OCI-LY1 (cell line): ENCODE data around the gene KMO.

Experiments
- H2AFZ ChIP-seq: fragments of 200-600 bp; sonication (generic), shearing (Covaris generic); 2 replicates; pipeline ENCODE4 v1.6.0; 2014; ENCODE audit warnings: antibody characterized with exemption, mild to moderate bottlenecking, low read length
- H3F3A ChIP-seq: fragments of 200-600 bp; sonication (generic), shearing (Covaris generic); 2 replicates; pipeline ENCODE4 v1.6.0; 2014; ENCODE audit warnings: mild to moderate bottlenecking, antibody characterized with exemption, low read length, moderate library complexity; ENCODE audit not compliant: insufficient read depth
- H3K27ac ChIP-seq: fragments of 200-600 bp; sonication (generic); 2 replicates; pipeline ENCODE4 v1.5.1; 2014; ENCODE audit warnings: low read length, mixed run types, mild to moderate bottlenecking, low read depth; ENCODE audit not compliant: poor library complexity, severe bottlenecking
- H3K27me3 ChIP-seq: fragments of 200-600 bp; sonication (generic); 2 replicates; pipeline ENCODE4 v1.6.0; 2014; ENCODE audit warnings: antibody characterized with exemption, mild to moderate bottlenecking, low read length, moderate library complexity; ENCODE audit not compliant: insufficient read depth
- H3K36me3 ChIP-seq: fragments of 200-600 bp; sonication (generic); 2 replicates; pipeline ENCODE4 v1.6.1; 2014; ENCODE audit warnings: mild to moderate bottlenecking, antibody characterized with exemption, low read length, moderate library complexity, mixed read lengths; ENCODE audit not compliant: insufficient read depth
- H3K4me1 ChIP-seq: fragments of 200-600 bp; sonication (generic); 2 replicates; pipeline ENCODE4 v1.5.1; 2014; ENCODE audit warnings: mild to moderate bottlenecking, low read length, moderate library complexity; ENCODE audit not compliant: insufficient read depth, severe bottlenecking
- H3K4me2 ChIP-seq: fragments of 200-600 bp; sonication (generic), shearing (Covaris generic); 2 replicates; pipeline ENCODE4 v1.6.1; 2014; ENCODE audit warnings: low read length
- H3K4me3 ChIP-seq: fragments of 200-600 bp; sonication (generic); 2 replicates; pipeline ENCODE4 v1.5.1; 2014; ENCODE audit warnings: low read length, low read depth, mild to moderate bottlenecking, mixed read lengths; ENCODE audit not compliant: poor library complexity, severe bottlenecking
- H3K79me2 ChIP-seq: fragments of 200-600 bp; shearing (Covaris generic); 2 replicates; pipeline ENCODE4 v1.6.1; 2016; ENCODE audit warnings: mixed run types, low read length, mixed read lengths; ENCODE audit not compliant: insufficient read depth
- H3K9ac ChIP-seq: fragments of 200-600 bp; sonication (generic), shearing (Covaris generic); 2 replicates; pipeline ENCODE4 v1.6.1; 2014; ENCODE audit warnings: mild to moderate bottlenecking, low read length, mixed read lengths
- H3K9me2 ChIP-seq: fragments of 200-600 bp; sonication (generic), shearing (Covaris generic); 2 replicates; pipeline ENCODE4 v1.6.1; 2014; ENCODE audit warnings: low read depth, mild to moderate bottlenecking, low read length, mixed read lengths
- H3K9me3 ChIP-seq: fragments of 200-600 bp; shearing (Covaris generic); 2 replicates; pipeline ENCODE4 v1.6.1; 2014; ENCODE audit warnings: low read length, mixed read lengths
- H4K20me1 ChIP-seq: fragments of 200-600 bp; sonication (generic), shearing (Covaris generic); 2 replicates; pipeline ENCODE4 v1.6.0; 2016; ENCODE audit warnings: mild to moderate bottlenecking, low read length; ENCODE audit not compliant: insufficient read depth
- EZH2 ChIP-seq: fragments of 200-600 bp; sonication (generic), shearing (Covaris generic); IDR thresholded peaks from 2 replicates; pipeline ENCODE4 v1.8.0; 2017; ENCODE audit warnings: borderline replicate concordance, mixed run types, mild to moderate bottlenecking, antibody characterized with exemption, low read length, moderate library complexity, mixed read lengths
- TF ChIP-seq, protein P1 (sequence below): fragments of 200-600 bp; sonication (generic), shearing (Covaris generic); IDR thresholded peaks from 2 replicates; pipeline ENCODE4 v1.5.1; 2017; ENCODE audit warnings: mild to moderate bottlenecking, antibody characterized with exemption, low read length, moderate library complexity, mixed read lengths

Gene KMO

DNA sequence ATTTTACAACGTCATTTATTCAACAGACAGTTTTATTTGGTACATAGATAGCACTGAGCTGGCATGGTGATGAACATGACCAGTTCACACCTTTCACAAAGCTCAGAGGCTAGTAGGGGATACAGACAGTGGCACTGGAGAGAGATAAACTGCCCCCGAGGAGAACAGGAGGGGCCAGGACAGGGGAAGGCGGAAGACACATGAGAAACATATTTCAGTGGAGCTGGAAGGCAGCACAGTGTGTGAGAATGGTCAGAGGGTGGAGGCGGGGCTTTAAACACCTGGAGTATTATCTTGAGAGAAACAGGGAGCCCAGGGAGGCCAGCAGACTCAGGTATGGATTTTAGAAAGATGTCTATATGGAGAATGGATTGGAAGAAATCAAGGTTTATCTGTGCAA is 58.5 kb downstream of the KMO start:
- no peak for TF ChIP-seq EZH2
- TF ChIP-seq, protein P1, sequence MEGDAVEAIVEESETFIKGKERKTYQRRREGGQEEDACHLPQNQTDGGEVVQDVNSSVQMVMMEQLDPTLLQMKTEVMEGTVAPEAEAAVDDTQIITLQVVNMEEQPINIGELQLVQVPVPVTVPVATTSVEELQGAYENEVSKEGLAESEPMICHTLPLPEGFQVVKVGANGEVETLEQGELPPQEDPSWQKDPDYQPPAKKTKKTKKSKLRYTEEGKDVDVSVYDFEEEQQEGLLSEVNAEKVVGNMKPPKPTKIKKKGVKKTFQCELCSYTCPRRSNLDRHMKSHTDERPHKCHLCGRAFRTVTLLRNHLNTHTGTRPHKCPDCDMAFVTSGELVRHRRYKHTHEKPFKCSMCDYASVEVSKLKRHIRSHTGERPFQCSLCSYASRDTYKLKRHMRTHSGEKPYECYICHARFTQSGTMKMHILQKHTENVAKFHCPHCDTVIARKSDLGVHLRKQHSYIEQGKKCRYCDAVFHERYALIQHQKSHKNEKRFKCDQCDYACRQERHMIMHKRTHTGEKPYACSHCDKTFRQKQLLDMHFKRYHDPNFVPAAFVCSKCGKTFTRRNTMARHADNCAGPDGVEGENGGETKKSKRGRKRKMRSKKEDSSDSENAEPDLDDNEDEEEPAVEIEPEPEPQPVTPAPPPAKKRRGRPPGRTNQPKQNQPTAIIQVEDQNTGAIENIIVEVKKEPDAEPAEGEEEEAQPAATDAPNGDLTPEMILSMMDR = no peak

DNA sequence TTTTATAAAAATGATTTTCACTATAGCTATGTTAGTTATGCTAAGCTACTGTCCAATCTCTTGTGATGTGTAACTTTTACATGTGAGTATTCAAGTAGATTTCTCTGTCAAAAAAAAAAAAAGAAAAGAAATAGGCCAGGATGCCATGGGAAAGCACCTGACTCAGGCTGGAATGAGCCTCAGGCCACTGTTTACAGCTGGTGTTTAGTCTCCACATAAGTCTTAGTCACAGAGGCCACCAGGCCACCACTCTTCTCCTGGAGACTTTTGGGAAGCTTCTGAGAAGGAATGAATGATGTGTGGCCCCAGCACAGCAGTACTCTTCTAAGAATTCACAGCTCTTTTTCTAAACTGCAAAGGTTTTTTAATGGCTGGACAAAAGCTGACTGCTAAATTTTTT is 59.1 kb downstream of the KMO start:
- H4K20me1 ChIP-seq = no peaks in the 10 kb centered on the region
- H3K9me2 ChIP-seq = no peaks in the 10 kb centered on the region
- no peak overlapping the region for H3K9ac ChIP-seq
- no peaks in the 10 kb centered on the region for H3K27me3 ChIP-seq
- TF ChIP-seq EZH2 = no peak
- TF ChIP-seq, protein P1 = no peak
- H3K79me2 ChIP-seq = no peaks in the 10 kb centered on the region
- no peak overlapping the region for H2AFZ ChIP-seq
- no peaks in the 10 kb centered on the region for H3F3A ChIP-seq
- no peaks in the 10 kb centered on the region for H3K9me3 ChIP-seq
- H3K4me3 ChIP-seq = no peak overlapping the region
- H3K27ac ChIP-seq = no peak overlapping the region
- H3K4me1 ChIP-seq = peaks cover 1% of the 10 kb centered on the region
- no peaks in the 10 kb centered on the region for H3K36me3 ChIP-seq
- H3K4me2 ChIP-seq = no peak overlapping the region

More for the DNA sequence above, 58.5 kb downstream of the KMO start:
- Histone ChIP-seq H3K9ac (no peak overlapping the region), H3K4me2 (no peak overlapping the region), H4K20me1 (no peaks in the 10 kb centered on the region), H3K27ac (no peak overlapping the region), H3K4me1 (no peaks in the 10 kb centered on the region), H2AFZ (no peak overlapping the region), H3K9me3 (no peaks in the 10 kb centered on the region), H3K4me3 (no peak overlapping the region), H3K79me2 (no peaks in the 10 kb centered on the region), H3K36me3 (no peaks in the 10 kb centered on the region), H3K27me3 (no peaks in the 10 kb centered on the region), H3K9me2 (no peaks in the 10 kb centered on the region), H3F3A (no peaks in the 10 kb centered on the region)

DNA sequence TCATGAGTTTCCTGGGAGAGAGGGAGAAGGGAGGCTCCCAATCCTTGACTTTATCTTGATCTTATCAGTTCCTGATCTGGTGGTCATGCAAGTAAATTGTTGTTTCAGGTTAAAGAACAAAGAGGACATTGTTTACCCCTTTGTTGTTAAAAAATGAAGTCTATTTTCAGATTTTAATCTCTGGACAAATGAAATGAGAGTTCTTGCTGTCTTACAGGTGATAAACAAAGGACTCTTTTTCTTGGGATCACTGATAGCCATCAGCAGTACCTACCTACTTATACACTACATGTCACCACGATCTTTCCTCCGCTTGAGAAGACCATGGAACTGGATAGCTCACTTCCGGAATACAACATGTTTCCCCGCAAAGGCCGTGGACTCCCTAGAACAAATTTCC is 59.6 kb downstream of the KMO start:
- Histone ChIP-seq H3K9me2 (no peaks in the 10 kb centered on the region), H3K4me2 (no peak overlapping the region), H4K20me1 (no peaks in the 10 kb centered on the region), H2AFZ (no peak overlapping the region), H3K27ac (no peak overlapping the region), H3K9ac (no peak overlapping the region), H3K79me2 (no peaks in the 10 kb centered on the region), H3K9me3 (no peaks in the 10 kb centered on the region), H3K27me3 (no peaks in the 10 kb centered on the region), H3K36me3 (no peaks in the 10 kb centered on the region), H3F3A (no peaks in the 10 kb centered on the region), H3K4me3 (no peak overlapping the region), H3K4me1 (peaks cover 5% of the 10 kb centered on the region)
- TF ChIP-seq, protein P1 = no peak
- no peak for TF ChIP-seq EZH2
